Dermis microvascular lymphatic vessel endothelial cell (primary cell): Measurements from ENCODE around the gene TEKT2. TPM values are rescaled to one million over a fixed set of nuclear protein-coding genes. Genes with fewer than 3 reads are reported as not detected.

Experiments used
- DNase-seq, 2 donors: peaks; one replicate each; pipeline versions ENCODE4 v3.0.0 to v3.0.0-alpha.2; 2010; ENCODE audit warnings: low read depth in 2 of 2
- total RNA-seq: library from RNA; depleted of rRNA; stranded (reverse); fragments of >200 nt; gene quantifications from 2 replicates; pipeline ENCODE4 v1.2.1, GENCODE V29; 2014

The TEKT2 gene
- total RNA-seq, 1 donor from 2014 or later = 0.26 TPM

DNA sequence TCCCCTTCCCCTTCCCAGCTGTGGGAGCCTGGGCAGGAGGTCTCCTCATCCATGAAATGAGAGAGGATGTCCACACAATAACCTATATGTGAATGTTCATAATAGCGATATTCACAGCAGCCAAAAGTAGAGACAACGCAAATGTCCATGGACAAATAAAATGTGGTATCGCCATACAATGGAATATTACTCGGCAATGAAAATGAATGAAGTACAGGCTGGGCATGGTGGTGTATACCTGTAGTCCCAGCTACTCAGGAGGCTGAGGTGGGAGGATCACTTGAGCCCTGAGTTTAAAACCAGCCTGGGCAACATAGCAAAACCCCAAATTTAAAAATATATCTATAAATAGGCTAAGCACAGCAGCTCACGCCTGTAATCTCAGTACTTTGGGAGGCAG, 17.7 kb downstream of the TEKT2 start:
- no peak for DNase-seq

DNA sequence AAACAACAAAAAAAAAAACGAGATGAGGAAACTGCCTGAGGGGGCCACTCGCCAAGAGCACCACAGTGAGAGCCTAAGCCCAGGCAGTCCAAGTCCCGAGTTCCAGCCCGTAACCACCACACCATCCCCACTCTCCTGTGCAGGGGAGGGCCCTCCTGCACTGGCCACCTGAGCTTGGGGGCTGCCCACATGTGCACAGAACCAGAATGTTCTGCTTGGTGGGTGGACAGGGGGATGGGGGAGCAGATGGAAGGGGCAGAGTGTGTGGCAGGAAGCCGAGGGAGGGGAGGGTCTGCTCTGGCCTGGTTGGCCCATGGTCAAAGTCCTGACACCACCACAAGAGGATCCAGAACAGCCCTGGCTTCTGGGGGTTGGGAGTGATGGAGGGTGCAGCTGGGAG, 22.4 kb downstream of the TEKT2 start:
- no peak for DNase-seq

DNA sequence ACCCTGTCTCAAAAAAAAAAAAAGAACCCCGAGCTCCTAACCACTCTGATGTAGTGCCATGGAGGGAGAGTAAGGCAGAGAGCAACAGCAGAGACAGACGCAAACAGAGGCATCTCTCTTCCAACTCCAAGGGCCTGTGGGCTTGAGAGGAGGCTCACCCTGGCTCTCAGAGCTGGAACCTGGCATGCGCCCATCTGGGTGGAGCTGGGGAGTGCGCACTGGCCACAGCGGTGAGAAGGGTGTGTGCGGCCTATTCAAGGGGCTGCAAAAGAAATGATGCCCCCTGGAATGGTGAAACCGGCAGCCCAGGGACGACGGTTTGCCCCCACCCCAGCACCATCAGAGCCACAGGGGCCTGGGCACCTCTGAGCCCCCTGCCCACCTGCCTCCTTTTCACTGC, 23.5 kb downstream of the TEKT2 start:
- no peak for DNase-seq

DNA sequence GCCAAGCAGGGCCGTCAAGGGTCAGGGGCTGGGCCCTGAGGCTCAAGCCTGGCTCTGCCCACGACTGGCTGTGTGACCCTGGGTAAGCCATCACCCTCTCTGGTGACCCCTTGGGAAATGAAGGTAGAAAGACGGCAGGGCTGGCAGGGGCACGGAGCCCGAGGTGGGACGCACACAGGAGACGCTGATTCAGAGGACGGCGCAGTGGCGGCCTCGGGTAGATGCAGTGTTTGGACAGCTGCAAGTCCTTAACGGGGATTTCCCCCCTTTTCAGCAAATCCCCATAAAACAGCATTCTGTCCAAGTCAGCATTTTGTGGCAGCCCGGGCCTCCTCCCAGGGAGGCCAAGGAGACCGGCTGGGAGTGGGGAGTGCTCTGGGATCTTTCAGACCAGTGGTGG, 24.4 kb downstream of the TEKT2 start:
- DNase-seq = no peak

DNA sequence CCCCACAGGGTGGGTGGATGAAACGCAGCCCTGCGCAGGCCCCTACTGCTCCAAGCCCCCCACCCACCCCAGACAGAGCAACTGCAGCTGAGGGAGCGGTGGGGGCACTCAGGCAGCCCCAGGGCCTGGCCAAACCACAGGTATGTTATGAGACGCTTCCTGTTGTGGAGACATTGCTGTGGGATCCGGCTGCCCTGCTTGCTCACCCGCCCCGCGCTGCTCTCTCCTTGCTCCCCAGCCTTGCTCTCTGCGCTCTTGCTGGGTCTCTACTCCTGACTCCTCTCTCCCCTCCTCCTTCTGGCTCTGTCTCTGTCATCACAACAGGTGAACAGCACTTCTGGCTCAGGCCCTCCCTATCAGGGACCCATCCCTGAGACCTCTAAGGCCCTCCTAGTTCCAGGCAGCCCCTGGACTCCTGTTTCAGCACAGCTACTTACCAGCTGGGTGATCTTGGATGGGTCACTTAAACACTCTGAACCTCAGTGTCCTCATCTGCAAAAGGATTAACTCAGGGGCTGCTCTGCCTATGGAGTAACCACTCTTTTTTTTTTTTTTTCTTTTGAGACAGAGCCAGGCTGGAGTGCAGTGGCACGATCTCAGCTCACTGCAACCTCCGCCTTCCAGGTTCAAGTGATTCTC, 25.3 kb downstream of the TEKT2 start:
- no peak for DNase-seq

DNA sequence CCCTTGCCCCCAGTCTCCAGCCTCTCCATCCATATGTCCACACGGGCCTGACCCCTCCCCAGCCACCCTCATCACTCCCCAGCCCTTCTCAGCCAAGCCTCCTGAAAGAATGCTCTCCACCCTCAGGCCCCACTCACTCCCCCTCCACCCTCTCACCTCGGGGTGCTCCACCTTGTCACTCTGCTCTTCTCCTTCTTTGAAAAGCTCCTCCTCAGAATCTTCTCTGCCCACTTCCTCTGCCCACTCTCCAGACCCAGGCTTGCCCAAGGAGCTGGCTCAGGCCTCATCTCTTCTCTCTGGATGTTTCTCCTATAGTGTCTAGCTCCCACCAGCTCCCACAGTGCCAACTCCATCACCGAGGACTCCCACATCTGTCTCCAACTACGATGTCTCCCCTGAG, 27.3 kb downstream of the TEKT2 start:
- no peak for DNase-seq

DNA sequence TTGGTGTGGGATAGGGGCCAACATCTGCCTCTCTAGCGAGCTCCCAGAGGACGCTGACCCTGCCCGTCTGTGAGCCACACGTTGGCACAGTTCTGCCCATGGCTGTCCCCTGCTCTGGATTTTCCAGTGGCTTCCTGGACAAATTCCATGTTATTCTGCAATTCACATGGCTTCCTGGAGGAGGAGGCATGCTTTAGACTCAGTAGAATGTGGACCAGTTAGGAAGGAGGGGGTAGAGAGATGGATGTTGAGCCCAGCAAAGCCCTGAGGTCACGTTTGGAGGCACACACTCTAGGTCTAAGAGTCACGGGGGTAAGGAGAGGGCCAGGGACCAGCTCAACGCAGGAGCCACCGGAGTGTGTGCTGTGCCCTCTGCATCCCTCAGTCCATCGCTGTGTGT, 28.9 kb downstream of the TEKT2 start:
- DNase-seq = no peak

DNA sequence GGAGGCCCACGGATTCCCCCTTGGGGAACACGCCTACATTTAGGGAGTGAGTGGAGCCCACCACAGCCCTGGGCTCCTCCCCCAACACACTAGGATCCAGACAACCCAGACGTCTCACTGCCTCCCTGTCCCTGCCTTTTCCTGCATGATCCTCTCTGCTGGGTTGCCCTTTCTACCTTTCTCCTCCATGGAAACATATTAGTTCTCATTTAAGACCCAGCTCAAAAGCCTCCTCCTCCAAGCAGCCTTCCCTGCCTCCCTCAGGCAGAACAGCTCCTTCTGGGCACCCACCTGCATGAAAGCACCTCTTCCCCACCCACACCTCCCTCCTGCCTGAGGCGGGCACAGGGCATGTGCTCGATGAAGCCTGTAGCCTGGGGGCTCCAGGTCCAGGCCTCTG, 30.5 kb downstream of the TEKT2 start:
- DNase-seq = no peak

DNA sequence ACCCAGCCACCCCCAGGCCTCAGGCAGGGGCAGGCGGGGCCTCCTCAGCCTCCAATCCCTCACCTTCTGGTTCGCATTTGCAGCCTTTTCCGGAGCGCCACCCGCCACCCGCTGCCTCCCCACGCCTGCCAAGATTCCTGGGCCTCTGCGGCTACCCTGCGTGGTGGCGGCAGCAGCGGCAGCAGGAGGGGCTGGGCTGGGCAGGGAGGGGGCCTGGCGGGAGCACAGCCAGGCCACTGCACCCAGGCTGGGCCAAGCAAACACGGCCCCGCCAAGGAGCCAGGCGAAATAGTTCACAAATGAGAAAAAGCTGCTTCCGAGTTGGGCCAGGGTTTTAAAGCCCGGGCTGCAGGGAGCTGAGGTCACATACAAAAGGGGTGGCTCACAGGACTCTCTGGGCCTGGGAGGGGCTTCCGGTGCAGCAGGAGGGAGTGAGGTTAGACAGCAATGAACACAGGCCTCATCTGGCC, 31.3 kb downstream of the TEKT2 start:
- DNase-seq = no peak

DNA sequence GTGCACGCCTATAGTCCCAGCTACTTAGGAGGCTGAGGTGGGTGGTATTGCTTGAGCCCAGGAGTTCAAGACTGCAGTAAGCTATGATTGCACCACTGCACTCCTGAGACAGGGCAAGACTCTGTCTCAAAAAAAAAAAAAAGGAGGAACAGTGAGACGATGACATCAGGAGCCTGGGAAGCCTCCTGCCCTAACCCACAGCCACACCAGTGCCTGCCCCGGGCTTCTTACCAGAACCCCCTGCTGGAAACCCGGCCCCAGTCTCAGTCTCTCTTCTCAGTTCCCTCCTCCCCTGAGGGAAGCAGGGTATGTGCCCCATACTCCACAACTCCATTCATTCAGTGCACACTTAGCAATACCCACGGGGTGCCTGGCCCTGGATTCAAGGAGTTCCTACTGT, 32.0 kb downstream of the TEKT2 start:
- no peak for DNase-seq

DNA sequence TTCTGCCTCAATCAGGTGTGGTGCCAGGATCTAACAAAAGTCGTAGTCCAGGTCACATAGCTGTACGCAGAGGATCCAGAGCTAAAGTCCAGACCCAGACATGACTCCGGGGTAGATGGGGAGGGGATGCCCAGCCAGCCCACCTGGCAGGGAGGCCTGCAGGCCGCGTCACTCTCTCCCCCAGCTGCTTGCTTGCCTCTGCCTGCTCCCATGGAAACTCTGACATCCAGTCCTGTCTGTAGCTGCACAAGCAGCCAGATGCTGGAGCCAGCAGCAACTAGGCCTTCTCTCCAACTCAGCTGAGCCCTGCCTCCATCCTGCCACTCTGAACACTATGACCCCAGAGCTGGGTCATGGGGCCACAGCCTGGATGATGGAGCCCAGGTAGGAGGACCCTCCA, 33.0 kb downstream of the TEKT2 start:
- no peak for DNase-seq

DNA sequence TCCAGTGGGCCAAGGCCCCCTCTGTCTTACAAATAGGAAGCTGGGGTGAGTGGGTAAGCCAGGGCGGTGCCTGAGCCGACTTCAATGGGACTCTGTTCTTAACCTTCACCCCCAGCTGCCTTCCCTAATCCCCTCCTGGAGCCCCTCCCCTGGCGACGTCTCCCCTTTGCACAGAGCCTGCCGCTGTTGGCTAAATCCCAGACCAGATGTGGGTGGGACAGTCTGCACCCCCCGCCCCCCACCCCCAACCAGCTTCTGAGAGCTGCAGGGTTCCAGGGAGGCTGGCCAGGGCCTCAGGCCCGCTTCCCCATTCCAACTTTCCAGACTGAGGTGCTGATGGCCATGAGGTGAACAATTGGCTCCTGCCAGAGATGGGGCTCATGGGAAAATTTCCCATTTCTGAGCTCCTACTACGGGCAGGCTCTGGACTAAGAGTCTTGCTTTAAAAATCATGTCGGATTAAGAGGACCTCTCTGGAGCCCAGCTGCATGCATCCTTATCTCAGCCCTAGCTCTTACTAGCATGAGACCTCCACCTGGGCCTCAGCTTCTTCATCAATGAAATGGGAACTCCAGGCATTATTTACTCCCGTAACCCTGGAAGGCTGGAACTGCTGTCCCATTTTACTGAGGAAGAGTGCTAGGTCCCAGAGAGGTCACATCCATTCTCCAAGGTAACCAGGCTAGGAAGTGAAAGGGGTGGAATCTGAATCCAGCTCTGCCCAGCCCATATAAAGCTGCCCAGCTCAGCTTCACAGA, 34.7 kb downstream of the TEKT2 start:
- DNase-seq = no peak

DNA sequence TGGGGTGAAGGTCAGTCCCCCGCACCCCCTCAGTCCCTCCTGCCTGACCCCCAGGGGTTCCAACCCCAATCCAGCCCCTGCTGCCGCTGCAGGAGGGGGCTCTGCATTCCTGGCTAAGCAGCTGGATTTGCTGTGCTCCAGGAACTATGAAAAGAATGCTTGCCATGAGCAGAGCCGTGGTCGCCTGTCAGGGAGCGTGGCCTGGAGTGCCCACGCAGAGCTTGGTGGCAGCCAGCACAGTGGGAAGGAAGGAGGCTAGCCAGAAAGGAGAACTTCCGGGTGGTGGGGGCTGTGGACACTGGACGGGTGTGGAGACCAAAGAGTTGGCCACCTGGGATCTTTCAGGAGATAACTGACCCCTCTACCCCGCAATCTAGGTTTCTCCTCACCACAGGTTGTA, 35.6 kb downstream of the TEKT2 start:
- no peak for DNase-seq

DNA sequence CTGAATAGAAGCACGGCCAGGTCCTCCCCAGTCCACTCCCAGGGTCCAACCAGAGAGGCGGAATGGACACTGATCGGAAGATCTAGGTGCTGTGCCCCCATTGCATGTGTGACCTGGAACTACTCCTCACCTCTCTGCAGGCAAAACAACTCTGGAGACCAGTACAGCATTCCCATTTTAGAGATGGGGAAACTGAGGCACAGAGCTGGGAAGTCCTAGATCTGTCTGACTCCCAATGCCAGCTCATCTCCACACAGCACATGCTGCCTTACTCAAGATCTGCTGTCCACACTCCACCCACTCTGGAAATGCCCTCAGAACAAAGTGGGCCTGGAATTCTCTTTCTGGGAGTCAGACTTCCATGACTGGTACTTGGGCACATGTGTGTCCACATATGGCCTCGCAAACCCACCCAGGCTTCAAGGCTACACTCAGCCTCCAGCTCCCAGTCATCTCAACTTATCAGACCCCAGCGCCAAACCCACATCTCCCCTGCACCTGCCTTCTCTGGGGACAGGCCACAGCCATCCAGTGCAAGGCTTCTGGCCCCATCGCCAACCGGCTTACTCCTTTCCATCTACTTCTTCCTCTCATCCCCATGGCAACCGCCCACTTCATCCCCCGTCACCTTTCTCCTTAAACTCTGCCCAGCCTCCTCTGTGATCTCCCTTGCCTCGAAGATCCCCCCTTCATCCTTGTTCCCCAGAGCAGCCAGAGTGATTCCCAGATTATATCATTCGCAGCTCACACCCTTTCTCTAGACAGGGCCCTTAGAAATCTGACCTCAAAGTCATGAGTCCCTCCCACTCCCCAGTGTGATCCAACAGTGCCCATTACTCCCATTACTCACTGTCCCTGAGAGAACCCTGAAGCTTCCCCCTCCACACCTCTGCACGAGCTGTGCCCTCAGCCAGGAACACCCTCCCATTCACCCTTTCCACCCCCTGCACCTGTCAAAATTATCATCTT, 38.5 kb downstream of the TEKT2 start:
- no peak for DNase-seq

DNA sequence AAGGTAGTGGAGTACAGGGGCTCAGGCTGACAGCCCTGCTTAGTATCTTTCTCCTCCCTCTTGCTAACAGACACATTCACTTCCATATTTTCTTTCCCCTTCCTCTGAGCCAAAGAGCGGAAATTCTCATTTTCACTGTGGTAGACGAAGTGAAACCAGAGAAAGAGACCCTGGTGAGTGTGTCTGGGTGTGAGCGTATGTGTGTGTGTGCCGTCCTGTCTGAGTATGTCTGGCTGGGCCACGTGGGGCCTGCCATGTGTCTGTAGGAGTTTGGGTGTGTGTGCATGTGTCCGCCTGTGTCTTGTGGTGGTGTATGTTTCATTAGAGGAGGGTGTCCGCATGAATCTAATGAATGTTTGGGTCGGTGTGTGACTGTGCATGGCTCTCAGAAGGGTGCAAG, 39.5 kb downstream of the TEKT2 start:
- DNase-seq = peak in 1 of 2 donors; percentile 14

DNA sequence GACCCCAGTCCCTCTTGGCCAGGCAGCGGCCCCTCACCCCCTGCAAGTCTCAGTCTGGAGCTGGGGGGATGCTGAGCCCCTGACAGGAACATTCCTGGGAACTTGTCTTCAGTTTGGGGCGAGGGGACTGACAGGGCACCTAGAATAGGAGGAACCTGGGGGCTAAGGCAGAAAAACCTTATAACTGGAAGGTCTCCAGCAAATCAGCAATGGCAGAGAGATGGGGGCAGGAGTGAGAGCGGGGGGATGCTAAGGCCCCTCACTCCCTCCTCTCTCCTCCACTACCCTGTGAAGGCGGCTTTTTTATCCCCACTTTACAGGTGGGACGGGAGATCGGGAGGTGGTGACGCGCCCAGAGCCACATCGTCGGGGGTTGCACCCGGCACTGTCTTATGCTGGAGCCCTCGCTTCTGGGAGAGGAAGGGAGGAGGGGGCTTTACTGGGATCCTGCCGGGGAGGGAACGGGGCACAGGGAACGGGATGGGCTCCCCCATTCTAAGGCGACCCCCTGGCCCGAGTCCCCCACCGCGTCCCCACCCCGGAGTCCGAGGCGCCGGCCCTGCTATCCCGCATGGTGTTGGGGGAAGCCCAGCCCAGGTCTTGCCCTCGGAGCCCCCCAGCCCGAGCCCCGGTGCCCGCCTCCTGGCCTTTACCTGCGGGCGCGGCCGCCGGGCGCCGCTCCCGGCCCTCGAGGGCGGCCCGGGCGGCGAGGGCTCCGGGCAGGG, 40.7 kb downstream of the TEKT2 start:
- no peak for DNase-seq

DNA sequence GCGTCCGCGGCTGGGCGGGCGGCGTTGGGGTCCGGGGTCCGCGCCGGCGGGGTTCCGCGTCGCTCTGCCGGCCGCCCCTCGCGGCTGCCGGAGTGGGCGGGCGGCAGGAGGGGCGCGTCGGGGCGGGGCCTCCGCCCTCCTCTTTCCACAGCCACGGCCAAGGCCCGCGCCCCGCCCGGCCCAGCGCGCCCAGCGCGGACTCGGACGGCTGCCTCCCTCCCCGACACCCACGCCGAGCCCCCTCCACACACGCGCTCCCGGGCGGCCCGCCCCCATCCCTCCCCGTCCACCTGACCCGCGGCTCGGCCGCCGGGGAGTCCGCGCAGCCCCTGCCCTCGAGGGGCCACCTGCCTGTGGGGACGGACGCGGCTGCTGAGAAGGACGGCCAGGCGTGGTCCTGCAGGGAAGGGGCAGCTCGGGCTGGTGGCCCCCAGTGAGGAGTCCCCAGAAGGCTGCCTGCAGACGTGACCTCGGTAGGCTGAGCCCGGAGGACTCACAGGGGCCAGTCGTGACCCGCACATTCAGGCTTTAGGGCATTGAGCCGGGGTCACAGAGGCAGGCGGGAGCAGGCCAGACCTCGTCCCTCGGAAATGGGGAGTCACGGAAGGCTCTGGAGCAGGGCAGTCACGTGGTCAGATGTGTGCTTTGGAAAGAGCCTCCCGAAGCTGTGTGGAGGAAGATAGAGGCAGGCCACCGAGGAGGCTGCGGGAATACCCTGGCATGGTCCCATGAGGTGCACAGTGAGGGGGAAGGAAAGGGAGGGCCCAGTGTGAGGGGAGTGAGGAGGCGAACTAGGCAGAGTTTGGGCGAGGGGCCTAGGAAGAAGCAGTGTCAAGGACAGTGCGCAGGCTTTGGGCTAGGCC, 41.5 kb downstream of the TEKT2 start, which contains the start of gene COL8A2:
TSS of gene COL8A2 (minus strand) at position 94 of the 863 bp plus-strand sequence. CDS start 24,980 bp downstream, outside the sequence.
- DNase-seq = peak in 1 of 2 donors; percentile 31

DNA sequence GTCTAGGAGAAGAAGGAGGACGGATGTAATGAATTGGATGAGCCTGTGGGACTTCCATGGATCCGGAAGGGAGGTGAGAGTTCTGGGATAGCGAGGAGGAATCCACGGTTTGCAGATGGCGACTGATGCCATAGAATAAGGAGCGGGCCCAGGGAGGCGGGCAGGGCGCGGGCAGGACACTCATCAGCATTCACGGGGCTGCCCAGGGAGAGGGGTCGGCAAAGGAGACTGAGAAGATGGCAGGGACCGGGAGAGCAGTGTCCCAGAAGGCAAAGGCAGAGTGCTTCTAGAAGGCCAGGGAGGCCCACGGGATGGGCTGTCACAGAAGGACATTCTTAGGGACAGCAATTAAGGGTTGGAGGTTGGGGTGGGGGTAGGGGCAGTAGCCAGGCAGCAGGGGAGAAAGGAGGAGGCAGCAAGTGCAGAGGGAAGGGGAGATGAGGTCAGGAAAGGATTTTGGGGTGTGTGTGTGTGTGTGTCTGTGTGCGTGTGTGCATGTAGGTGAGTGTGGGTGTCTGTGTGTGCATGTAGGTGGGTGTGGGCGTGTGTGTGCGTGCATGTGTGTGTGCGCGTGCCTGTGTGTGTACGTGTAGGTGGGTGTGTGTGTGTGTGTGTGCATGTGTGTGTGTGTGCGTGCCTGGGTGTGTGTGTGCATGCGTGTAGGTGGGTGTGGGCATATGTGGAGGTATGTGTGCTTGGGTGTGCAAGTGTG, 42.3 kb downstream of the TEKT2 start:
- DNase-seq = no peak

DNA sequence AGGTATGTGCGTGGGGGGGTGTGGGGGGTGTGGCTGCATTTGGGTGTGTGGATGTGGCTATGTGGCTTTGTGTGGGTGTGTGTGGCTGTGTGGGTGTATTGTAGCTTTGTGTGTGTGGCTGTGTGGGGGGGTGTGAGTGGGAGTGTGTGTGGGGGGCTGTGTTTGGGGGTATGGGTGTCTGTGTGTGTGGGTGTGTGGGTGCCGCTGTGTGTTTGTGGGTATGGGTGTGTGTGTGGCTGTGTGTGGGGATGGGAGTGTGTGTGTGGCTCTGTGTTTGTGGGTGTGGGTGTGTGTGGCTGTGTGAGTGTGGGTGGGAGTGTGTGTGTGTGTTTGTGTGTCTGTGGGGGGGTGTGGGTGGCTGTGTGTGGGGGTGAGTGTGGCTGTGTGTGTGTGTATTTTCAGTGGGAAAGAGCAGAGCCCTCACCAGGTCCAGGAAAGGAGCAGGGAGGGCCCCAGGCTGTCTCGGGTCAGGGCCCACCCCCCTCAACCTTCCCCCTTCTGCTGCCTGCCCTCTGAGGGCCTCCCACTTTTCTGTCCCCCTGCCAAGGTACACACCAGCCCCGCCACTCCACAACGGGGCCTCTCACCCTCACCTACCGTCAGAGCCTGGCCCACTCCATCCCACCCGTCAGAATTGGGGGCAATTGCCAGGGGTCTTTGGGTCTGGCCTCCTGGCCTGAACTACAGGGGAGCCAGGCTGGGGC, 43.1 kb downstream of the TEKT2 start:
- no peak for DNase-seq
